ENCODE measurements around the gene AHCYL2. TPM values are rescaled to one million over a fixed set of nuclear protein-coding genes. Genes with fewer than 3 reads are reported as not detected.

The AHCYL2 gene
- total RNA-seq, 1 experiment from 2014 or later, result 25.6 TPM

- H3K4me3 Mint-ChIP-seq, result no peak overlapping the region
- CTCF ChIA-PET, result interaction anchor here (1.8 to 3.8 kb wide), 2 partner anchors 11 to 114 kb away, joined by 8 to 19 read pairs; no protein-coding TSS in a partner anchor
- no peak for DNase-seq (ENCODE audit: low spot score)
- no peaks in the 10 kb centered on the region for H3K27me3 Mint-ChIP-seq (ENCODE audit: low read depth)
- H3K36me3 Mint-ChIP-seq, result no peaks in the 10 kb centered on the region
- TF ChIP-seq ZNF396 (CRISPR knock-in tag; IDR thresholded peaks at IDR 0.05; ENCODE audit: borderline replicate concordance), result no peak
- TF ChIP-seq IRF1 (CRISPR knock-in tag; IDR thresholded peaks at IDR 0.05), result no peak
- TF ChIP-seq HMGXB4 (CRISPR knock-in tag; IDR thresholded peaks at IDR 0.05), result no peak
- no peak for TF ChIP-seq ZNF317 (CRISPR knock-in tag; IDR thresholded peaks at IDR 0.05; ENCODE audit: borderline replicate concordance, low read depth)
- TF ChIP-seq NFATC4 (CRISPR knock-in tag; IDR thresholded peaks at IDR 0.05), result no peak
- TF ChIP-seq ATF3 (CRISPR knock-in tag; conservative IDR thresholded peaks at IDR 0.05), result no peak
- TF ChIP-seq CBFB (CRISPR knock-in tag; IDR thresholded peaks at IDR 0.05; ENCODE audit: low read depth), result no peak
- TF ChIP-seq GABPB1 (CRISPR knock-in tag; IDR thresholded peaks at IDR 0.05), result no peak
- TF ChIP-seq FOXP1 (CRISPR knock-in tag; IDR thresholded peaks at IDR 0.05; ENCODE audit: borderline replicate concordance), result no peak
- TF ChIP-seq E2F4 (CRISPR knock-in tag; IDR thresholded peaks at IDR 0.05; ENCODE audit: borderline replicate concordance, low read depth), result no peak
- TF ChIP-seq ZBTB43 (CRISPR knock-in tag; IDR thresholded peaks at IDR 0.05), result no peak
- TF ChIP-seq FOXK1 (CRISPR knock-in tag; IDR thresholded peaks at IDR 0.05), result no peak
- no peak for TF ChIP-seq CTCF (IDR thresholded peaks at IDR 0.05)
- no peak for TF ChIP-seq OVOL2 (CRISPR knock-in tag; IDR thresholded peaks at IDR 0.05; ENCODE audit: borderline replicate concordance)
- TF ChIP-seq MAX (CRISPR knock-in tag; IDR thresholded peaks at IDR 0.05), result no peak
- no peak for TF ChIP-seq CREB1 (CRISPR knock-in tag; IDR thresholded peaks at IDR 0.05)
- no peak for TF ChIP-seq TCF7 (CRISPR knock-in tag; IDR thresholded peaks at IDR 0.05; ENCODE audit: low read depth)
- TF ChIP-seq E2F1 (CRISPR knock-in tag; IDR thresholded peaks at IDR 0.05), result no peak
- TF ChIP-seq NR1H2 (CRISPR knock-in tag; IDR thresholded peaks at IDR 0.05), result no peak
- TF ChIP-seq IRF2 (CRISPR knock-in tag; IDR thresholded peaks at IDR 0.05; ENCODE audit: borderline replicate concordance, low read depth), result no peak
- H3K9me3 Mint-ChIP-seq, result no peaks in the 10 kb centered on the region
- POLR2A ChIA-PET, result no interaction called here
- H3K27ac Mint-ChIP-seq, result no peak overlapping the region
- no peak for ATAC-seq
- no peaks in the 10 kb centered on the region for H3K4me1 Mint-ChIP-seq
These were observed 107.6 kb downstream of the AHCYL2 start for GRCh38 chr7:129332254-129333035.
